ENCODE measurements around the gene FLII.

The FLII gene

DNA sequence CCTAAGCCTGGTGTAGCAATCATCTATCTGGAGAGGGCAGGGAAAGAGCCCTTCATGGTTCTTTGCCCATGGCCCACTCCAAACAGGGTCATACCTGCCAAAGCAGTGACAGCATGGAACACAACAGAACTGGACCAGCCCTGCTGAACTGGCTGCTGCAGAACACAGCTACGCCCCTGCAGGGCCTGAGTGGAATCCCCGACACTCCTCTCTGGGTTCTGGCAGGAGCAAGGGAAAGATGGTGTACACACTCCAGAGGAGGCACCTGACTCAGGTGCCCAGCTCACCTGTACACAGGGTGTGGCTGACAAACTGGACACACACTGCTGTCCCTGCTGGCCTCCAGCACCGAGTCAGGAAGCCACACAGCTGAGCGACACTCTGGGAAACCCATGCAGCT is 21.7 kb upstream of the FLII start:
- TF ChIP-seq, protein P1, sequence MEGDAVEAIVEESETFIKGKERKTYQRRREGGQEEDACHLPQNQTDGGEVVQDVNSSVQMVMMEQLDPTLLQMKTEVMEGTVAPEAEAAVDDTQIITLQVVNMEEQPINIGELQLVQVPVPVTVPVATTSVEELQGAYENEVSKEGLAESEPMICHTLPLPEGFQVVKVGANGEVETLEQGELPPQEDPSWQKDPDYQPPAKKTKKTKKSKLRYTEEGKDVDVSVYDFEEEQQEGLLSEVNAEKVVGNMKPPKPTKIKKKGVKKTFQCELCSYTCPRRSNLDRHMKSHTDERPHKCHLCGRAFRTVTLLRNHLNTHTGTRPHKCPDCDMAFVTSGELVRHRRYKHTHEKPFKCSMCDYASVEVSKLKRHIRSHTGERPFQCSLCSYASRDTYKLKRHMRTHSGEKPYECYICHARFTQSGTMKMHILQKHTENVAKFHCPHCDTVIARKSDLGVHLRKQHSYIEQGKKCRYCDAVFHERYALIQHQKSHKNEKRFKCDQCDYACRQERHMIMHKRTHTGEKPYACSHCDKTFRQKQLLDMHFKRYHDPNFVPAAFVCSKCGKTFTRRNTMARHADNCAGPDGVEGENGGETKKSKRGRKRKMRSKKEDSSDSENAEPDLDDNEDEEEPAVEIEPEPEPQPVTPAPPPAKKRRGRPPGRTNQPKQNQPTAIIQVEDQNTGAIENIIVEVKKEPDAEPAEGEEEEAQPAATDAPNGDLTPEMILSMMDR (IDR thresholded peaks at IDR 0.05; ENCODE audit: insufficient read depth, low read length), result no peak
- TF ChIP-seq, protein P2, sequence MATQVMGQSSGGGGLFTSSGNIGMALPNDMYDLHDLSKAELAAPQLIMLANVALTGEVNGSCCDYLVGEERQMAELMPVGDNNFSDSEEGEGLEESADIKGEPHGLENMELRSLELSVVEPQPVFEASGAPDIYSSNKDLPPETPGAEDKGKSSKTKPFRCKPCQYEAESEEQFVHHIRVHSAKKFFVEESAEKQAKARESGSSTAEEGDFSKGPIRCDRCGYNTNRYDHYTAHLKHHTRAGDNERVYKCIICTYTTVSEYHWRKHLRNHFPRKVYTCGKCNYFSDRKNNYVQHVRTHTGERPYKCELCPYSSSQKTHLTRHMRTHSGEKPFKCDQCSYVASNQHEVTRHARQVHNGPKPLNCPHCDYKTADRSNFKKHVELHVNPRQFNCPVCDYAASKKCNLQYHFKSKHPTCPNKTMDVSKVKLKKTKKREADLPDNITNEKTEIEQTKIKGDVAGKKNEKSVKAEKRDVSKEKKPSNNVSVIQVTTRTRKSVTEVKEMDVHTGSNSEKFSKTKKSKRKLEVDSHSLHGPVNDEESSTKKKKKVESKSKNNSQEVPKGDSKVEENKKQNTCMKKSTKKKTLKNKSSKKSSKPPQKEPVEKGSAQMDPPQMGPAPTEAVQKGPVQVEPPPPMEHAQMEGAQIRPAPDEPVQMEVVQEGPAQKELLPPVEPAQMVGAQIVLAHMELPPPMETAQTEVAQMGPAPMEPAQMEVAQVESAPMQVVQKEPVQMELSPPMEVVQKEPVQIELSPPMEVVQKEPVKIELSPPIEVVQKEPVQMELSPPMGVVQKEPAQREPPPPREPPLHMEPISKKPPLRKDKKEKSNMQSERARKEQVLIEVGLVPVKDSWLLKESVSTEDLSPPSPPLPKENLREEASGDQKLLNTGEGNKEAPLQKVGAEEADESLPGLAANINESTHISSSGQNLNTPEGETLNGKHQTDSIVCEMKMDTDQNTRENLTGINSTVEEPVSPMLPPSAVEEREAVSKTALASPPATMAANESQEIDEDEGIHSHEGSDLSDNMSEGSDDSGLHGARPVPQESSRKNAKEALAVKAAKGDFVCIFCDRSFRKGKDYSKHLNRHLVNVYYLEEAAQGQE (IDR thresholded peaks at IDR 0.05; ENCODE audit: insufficient replicate concordance, low read depth), result no peak
- TF ChIP-seq POLR2AphosphoS5 (IDR thresholded peaks at IDR 0.05; ENCODE audit: low read depth), result no peak
- no peak for TF ChIP-seq SPI1 (IDR thresholded peaks at IDR 0.05; ENCODE audit: borderline replicate concordance, low read depth)
- TF ChIP-seq GABPA (IDR thresholded peaks at IDR 0.05; ENCODE audit: low read depth), result no peak
- no peak for DNase-seq (ENCODE audit: low read depth in 1 of 2, low spot score in 1 of 2)

DNA sequence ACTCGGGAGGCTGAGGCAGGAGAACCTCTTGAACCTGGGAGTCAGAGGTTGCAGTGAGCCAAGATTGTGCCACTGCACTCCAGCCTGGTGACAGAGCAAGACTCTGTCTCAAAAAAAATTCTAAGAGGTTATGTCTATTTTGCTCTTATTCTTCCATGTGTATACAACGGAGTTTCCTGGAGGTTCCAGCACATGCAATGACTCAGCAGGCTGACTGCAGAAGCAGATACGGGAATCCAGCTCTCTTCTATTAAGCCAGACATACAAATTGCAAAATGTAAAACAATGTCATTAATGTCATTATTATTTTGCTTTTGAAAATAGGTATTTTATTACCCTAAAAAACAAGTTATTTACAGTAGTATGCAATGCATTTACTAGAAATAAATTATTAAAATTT is 20.3 kb upstream of the FLII start:
- no peak for DNase-seq (ENCODE audit: low read depth in 1 of 2, low spot score in 1 of 2)
- Histone ChIP-seq H3K27me3 (ENCODE audit: insufficient read depth, poor library complexity, severe bottlenecking) (no peaks in the 10 kb centered on the region), H3K27ac (replicated peaks) (no peak overlapping the region), H3K4me3 (replicated peaks; ENCODE audit: insufficient read depth, low read length) (no peak overlapping the region)
- TF ChIP-seq, protein P1 (IDR thresholded peaks at IDR 0.05; ENCODE audit: insufficient read depth, low read length), result no peak
- TF ChIP-seq, protein P2 (IDR thresholded peaks at IDR 0.05; ENCODE audit: insufficient replicate concordance, low read depth), result no peak
- TF ChIP-seq POLR2AphosphoS5 (IDR thresholded peaks at IDR 0.05; ENCODE audit: low read depth) (no peak), SPI1 (IDR thresholded peaks at IDR 0.05; ENCODE audit: borderline replicate concordance, low read depth) (no peak), GABPA (IDR thresholded peaks at IDR 0.05; ENCODE audit: low read depth) (no peak)

More for the DNA sequence above, 21.7 kb upstream of the FLII start:
- Histone ChIP-seq H3K4me3 (replicated peaks; ENCODE audit: insufficient read depth, low read length) (no peak overlapping the region), H3K27ac (replicated peaks) (no peak overlapping the region), H3K27me3 (ENCODE audit: insufficient read depth, poor library complexity, severe bottlenecking) (no peaks in the 10 kb centered on the region)

DNA sequence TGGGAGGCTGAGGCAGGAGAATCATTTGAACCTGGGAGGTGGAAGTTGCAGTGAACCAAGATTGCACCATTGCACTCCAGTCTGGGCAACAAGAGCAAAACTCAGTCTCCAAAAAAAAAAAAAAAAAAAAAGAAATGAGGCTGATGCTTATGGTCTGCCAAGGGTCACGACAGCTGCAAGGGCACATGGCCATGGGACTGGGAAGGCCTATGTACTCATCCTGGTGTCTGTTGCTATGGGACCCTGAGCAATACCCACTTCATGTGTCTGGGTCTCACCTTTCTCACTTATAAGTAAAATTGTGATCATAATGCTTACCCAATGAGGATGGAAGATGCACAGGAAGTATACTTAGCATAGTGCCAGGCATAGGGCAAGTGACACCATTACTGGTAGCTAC is 18.5 kb upstream of the FLII start:
- TF ChIP-seq, protein P2 (IDR thresholded peaks at IDR 0.05; ENCODE audit: insufficient replicate concordance, low read depth), result no peak
- TF ChIP-seq POLR2AphosphoS5 (IDR thresholded peaks at IDR 0.05; ENCODE audit: low read depth), result no peak
- no peaks in the 10 kb centered on the region for H3K27me3 ChIP-seq (ENCODE audit: insufficient read depth, poor library complexity, severe bottlenecking)
- no peak for DNase-seq (ENCODE audit: low read depth in 1 of 2, low spot score in 1 of 2)
- no peak overlapping the region for H3K4me3 ChIP-seq (replicated peaks; ENCODE audit: insufficient read depth, low read length)
- H3K27ac ChIP-seq (replicated peaks), result no peak overlapping the region

All from HL-60 (cell line).